RWPE2 (cell line): Measurements from ENCODE around the gene PLEKHA5.
"Not testable (repeated sequence)": the region's sequence is repeated elsewhere in the genome, so short reads cannot be mapped to it uniquely, and the experiment has no call there.

ENCODE experiments used
- ATAC-seq: fragments of 200-7000 bp; cut with Tn5 transposase; 3 replicates; pipeline ENCODE4 v1.9.1; 2021; ENCODE audit warnings: low read depth
- DNase-seq: peaks from one replicate; pipeline ENCODE4 v3.0.0-alpha.2; 2020; ENCODE audit warnings: low spot score
- H3K27ac ChIP-seq: fragments of 450-650 bp; 2 replicates; pipeline ENCODE4 v1.5.1; 2017; ENCODE audit warnings: mild to moderate bottlenecking; ENCODE audit not compliant: poor library complexity, severe bottlenecking
- H3K27me3 ChIP-seq: fragments of 250-450 bp; sonication (Bioruptor Pico); 2 replicates; pipeline ENCODE4 v1.5.1; 2021; ENCODE audit warnings: mild to moderate bottlenecking, moderate library complexity; ENCODE audit not compliant: insufficient read depth, poor library complexity, severe bottlenecking
- H3K36me3 ChIP-seq: fragments of 250-450 bp; sonication (Bioruptor Pico); 2 replicates; pipeline ENCODE4 v1.5.1; 2020; ENCODE audit warnings: low read depth, mild to moderate bottlenecking, moderate library complexity
- H3K4me1 ChIP-seq: fragments of 250-450 bp; sonication (Bioruptor Pico); 2 replicates; pipeline ENCODE4 v1.5.1; 2021; ENCODE audit warnings: mild to moderate bottlenecking, moderate library complexity; ENCODE audit not compliant: insufficient read depth, poor library complexity, severe bottlenecking
- H3K4me3 ChIP-seq: fragments of 250-450 bp; sonication (Bioruptor Pico); 2 replicates; pipeline ENCODE4 v1.5.1; 2021; ENCODE audit warnings: mild to moderate bottlenecking, moderate library complexity; ENCODE audit not compliant: severe bottlenecking
- H3K9me3 ChIP-seq: fragments of 250-450 bp; sonication (Bioruptor Pico); 2 replicates; pipeline ENCODE4 v1.5.1; 2021; ENCODE audit warnings: mild to moderate bottlenecking, moderate library complexity; ENCODE audit not compliant: severe bottlenecking
- TF ChIP-seq, protein P1 (sequence below): fragments of 450-650 bp; IDR thresholded peaks from one replicate; pipeline ENCODE4 v1.5.1; 2017; ENCODE audit warnings: mild to moderate bottlenecking, moderate library complexity; ENCODE audit not compliant: poor library complexity, severe bottlenecking

Gene PLEKHA5

DNA sequence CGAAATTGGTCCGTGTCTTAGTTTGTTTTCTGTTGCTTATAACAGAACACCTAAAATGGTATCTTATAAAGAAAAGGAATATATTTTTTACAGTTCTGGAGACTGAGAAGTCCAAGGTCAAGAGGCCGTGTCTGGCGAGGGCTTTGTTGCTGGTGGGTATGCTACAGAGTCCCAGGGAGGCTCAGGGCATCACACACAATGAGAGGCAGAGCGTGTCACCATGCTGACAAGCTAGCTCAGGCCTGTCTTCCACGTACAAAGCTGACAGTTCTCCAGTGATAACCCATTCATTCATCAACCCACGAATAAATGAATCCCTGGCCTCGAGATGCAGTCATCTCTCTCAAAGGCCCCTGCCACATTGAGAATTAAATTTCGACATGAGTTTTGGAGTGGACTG is 253.0 kb downstream of the PLEKHA5 start:
- H3K36me3 ChIP-seq, result no peaks in the 10 kb centered on the region
- no peak overlapping the region for H3K4me3 ChIP-seq
- no peak overlapping the region for H3K27ac ChIP-seq
- H3K27me3 ChIP-seq, result no peaks in the 10 kb centered on the region
- no peaks in the 10 kb centered on the region for H3K9me3 ChIP-seq
- TF ChIP-seq, protein P1, sequence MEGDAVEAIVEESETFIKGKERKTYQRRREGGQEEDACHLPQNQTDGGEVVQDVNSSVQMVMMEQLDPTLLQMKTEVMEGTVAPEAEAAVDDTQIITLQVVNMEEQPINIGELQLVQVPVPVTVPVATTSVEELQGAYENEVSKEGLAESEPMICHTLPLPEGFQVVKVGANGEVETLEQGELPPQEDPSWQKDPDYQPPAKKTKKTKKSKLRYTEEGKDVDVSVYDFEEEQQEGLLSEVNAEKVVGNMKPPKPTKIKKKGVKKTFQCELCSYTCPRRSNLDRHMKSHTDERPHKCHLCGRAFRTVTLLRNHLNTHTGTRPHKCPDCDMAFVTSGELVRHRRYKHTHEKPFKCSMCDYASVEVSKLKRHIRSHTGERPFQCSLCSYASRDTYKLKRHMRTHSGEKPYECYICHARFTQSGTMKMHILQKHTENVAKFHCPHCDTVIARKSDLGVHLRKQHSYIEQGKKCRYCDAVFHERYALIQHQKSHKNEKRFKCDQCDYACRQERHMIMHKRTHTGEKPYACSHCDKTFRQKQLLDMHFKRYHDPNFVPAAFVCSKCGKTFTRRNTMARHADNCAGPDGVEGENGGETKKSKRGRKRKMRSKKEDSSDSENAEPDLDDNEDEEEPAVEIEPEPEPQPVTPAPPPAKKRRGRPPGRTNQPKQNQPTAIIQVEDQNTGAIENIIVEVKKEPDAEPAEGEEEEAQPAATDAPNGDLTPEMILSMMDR, result no peak
- no peaks in the 10 kb centered on the region for H3K4me1 ChIP-seq
- DNase-seq, result no peak
- ATAC-seq, result no peak

DNA sequence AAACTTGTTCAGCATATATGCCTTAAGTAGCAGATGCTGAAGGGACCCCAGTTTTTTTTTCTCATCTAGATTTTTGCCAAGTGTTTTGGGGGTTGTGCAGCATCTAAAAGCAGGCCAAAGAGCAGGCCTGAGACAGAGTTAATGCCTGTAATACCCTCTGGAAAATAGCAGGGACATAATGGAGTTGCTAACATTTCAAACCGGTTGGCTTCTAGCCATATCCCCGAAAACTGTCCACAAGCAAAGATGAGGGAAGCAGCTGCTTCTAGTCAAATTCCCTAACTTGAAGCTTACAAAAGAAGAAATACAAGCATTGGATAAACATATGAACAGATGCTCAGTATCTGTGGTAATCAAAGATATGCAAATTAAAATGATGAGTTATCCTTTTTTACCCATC is 257.6 kb downstream of the PLEKHA5 start:
- no peak overlapping the region for H3K27ac ChIP-seq
- H3K4me3 ChIP-seq, result no peak overlapping the region
- H3K9me3 ChIP-seq, result no peaks in the 10 kb centered on the region
- no peaks in the 10 kb centered on the region for H3K4me1 ChIP-seq
- H3K36me3 ChIP-seq, result no peaks in the 10 kb centered on the region
- TF ChIP-seq, protein P1, result no peak
- DNase-seq, result no peak
- no peaks in the 10 kb centered on the region for H3K27me3 ChIP-seq
- no peak for ATAC-seq

DNA sequence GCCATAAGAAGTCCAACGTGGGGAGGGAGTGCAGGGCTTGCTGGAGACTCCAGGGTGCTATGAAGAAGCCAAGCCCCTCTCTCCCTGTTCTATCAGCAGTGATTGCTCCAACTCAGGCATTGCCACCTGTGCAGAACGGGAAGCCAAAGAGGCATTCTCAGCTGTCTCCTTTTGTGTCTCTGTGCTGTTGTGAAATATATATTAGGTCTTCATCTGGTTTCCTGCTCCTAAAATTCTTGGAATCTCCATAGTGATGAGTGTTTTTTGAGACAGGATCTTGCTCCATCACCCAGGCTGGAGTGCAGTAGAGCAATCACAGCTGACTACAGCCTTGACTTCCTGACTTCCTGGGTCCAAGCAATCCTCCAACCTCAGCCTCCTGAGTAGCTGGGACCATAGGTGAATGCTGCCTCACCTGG is 258.6 kb downstream of the PLEKHA5 start:
- Histone ChIP-seq H3K4me1 (no peaks in the 10 kb centered on the region), H3K27me3 (no peaks in the 10 kb centered on the region), H3K36me3 (no peaks in the 10 kb centered on the region), H3K4me3 (no peak overlapping the region), H3K27ac (no peak overlapping the region), H3K9me3 (no peaks in the 10 kb centered on the region)
- TF ChIP-seq, protein P1, result no peak
- DNase-seq, result no peak
- no peak for ATAC-seq

DNA sequence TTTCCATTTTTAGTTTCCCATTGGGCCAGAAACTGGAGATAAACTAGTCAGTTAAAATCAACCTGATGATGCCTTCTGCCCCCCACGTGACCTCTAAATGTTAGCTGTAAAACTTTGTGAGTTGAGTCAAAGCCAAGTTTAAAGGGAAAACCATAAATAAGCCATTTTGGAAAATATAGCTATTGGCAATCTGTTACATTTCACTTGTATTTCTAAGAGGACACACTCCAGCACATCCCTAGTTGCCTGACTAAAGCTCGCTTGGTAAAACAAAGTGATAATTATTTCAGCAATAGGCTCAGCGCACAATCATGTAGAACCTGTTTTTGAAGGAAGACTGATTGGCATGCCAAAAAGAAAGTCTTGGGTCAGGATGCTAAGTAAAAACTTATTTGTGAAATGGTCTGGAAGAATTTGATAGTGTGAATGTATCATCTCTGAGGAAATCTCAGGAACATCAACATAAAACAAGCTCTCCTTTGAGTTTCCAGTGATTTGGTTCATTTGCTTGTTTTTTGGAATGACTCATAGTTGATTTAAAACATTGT is 260.6 kb downstream of the PLEKHA5 start:
- Histone ChIP-seq H3K9me3 (no peaks in the 10 kb centered on the region), H3K27me3 (no peaks in the 10 kb centered on the region), H3K27ac (no peak overlapping the region), H3K4me1 (no peaks in the 10 kb centered on the region), H3K36me3 (no peaks in the 10 kb centered on the region), H3K4me3 (no peak overlapping the region)
- no peak for DNase-seq
- no peak for ATAC-seq
- TF ChIP-seq, protein P1, result no peak

DNA sequence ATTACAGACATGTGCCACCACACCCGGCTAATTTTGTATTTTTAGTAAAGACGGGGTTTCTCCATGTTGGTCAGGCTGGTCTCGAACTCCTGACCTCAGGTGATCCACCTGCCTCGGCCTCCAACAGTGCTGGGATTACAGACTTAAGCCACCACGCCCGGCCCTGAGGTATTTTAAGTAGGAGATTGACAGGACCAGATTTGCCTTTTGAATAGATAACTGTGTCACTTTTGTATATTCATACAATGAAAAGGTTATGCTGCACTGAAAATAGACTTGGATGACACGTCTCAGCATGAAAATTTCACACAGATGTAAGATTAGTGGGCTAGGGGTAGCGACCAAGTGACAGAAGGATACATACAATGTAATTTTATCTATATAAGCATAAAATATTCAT is 263.1 kb downstream of the PLEKHA5 start:
- not testable (repeated sequence) for DNase-seq, H3K36me3 ChIP-seq, H3K4me1 ChIP-seq, H3K27ac ChIP-seq, H3K9me3 ChIP-seq, ATAC-seq, H3K27me3 ChIP-seq, H3K4me3 ChIP-seq
